MM.1S (cell line): Measurements from ENCODE around the gene CLTCL1.

Experiments
- DNase-seq: peaks from one replicate; pipeline ENCODE4 v3.0.0-alpha.2; 2015
- H2AFZ ChIP-seq: fragments of 300-600 bp; sonication (generic); 2 replicates; pipeline ENCODE4 v1.6.0; 2016; ENCODE audit warnings: antibody characterized with exemption, low read length
- H3F3A ChIP-seq: fragments of 300-600 bp; sonication (generic); 2 replicates; pipeline ENCODE4 v1.6.1; 2016; ENCODE audit warnings: mild to moderate bottlenecking, antibody characterized with exemption, low read length, moderate library complexity, mixed read lengths; ENCODE audit not compliant: insufficient read depth
- H3K27ac ChIP-seq: fragments of 300-600 bp; sonication (generic); 2 replicates; pipeline ENCODE4 v1.5.1; 2016; ENCODE audit warnings: mild to moderate bottlenecking, low read length
- H3K27me3 ChIP-seq: fragments of 300-600 bp; sonication (generic); replicated peaks from 2 replicates; pipeline ENCODE4 v1.6.0; 2016; ENCODE audit warnings: low read length; ENCODE audit not compliant: insufficient read depth
- H3K36me3 ChIP-seq: fragments of 300-600 bp; sonication (generic); replicated peaks from 2 replicates; pipeline ENCODE4 v1.6.1; 2016; ENCODE audit warnings: mild to moderate bottlenecking, low read length, mixed read lengths; ENCODE audit not compliant: insufficient read depth
- H3K4me1 ChIP-seq: fragments of 300-600 bp; sonication (generic); 2 replicates; pipeline ENCODE4 v1.6.1; 2016; ENCODE audit warnings: low read length, mixed read lengths
- H3K4me2 ChIP-seq: fragments of 300-600 bp; sonication (generic); 2 replicates; pipeline ENCODE4 v1.6.0; 2016; ENCODE audit warnings: low read depth, low read length
- H3K4me3 ChIP-seq: fragments of 300-600 bp; sonication (generic); 2 replicates; pipeline ENCODE4 v1.5.1; 2016; ENCODE audit warnings: low read length, mixed read lengths
- H3K79me2 ChIP-seq: fragments of 300-600 bp; sonication (generic); 2 replicates; pipeline ENCODE4 v1.6.1; 2016; ENCODE audit warnings: mixed run types, low read length, mixed read lengths
- H3K9ac ChIP-seq: fragments of 300-600 bp; sonication (generic); 2 replicates; pipeline ENCODE4 v1.6.1; 2016; ENCODE audit warnings: low read length, mixed read lengths
- H3K9me2 ChIP-seq: fragments of 300-600 bp; sonication (generic); replicated peaks from 2 replicates; pipeline ENCODE4 v1.6.1; 2016; ENCODE audit warnings: mild to moderate bottlenecking, low read length, mixed read lengths; ENCODE audit not compliant: insufficient read depth
- H3K9me3 ChIP-seq: fragments of 300-600 bp; sonication (generic); replicated peaks from 2 replicates; pipeline ENCODE4 v1.6.1; 2016; ENCODE audit warnings: mild to moderate bottlenecking, low read length, mixed read lengths; ENCODE audit not compliant: insufficient read depth
- H4K20me1 ChIP-seq: fragments of 300-600 bp; sonication (generic); 2 replicates; pipeline ENCODE4 v1.6.1; 2016; ENCODE audit warnings: mild to moderate bottlenecking, low read length, moderate library complexity, mixed read lengths; ENCODE audit not compliant: insufficient read depth
- EZH2 ChIP-seq: fragments of 300-600 bp; sonication (generic); optimal IDR thresholded peaks from 2 replicates; pipeline ENCODE3; 2017; ENCODE audit warnings: low read depth, mild to moderate bottlenecking, antibody characterized with exemption, low read length, mixed read lengths
- EZH2phosphoT487 ChIP-seq: fragments of 300-600 bp; sonication (generic); IDR thresholded peaks from 2 replicates; pipeline ENCODE4 v1.6.1; 2018; ENCODE audit warnings: antibody characterized with exemption, low read length
- TF ChIP-seq, protein P1 (sequence below): fragments of 300-600 bp; sonication (generic); IDR thresholded peaks from 2 replicates; pipeline ENCODE4 v1.5.1; 2016; ENCODE audit warnings: antibody characterized with exemption, low read length, mixed read lengths

The CLTCL1 gene

GRCh38 chr22:19224557-19224956 is 67.0 kb downstream of the CLTCL1 start:
- H3K79me2 ChIP-seq = no peaks in the 10 kb centered on the region
- H3K4me1 ChIP-seq = no peaks in the 10 kb centered on the region
- H3K36me3 ChIP-seq = no peaks in the 10 kb centered on the region
- no peaks in the 10 kb centered on the region for H3K9me3 ChIP-seq
- H3K4me2 ChIP-seq = no peak overlapping the region
- no peaks in the 10 kb centered on the region for H3K27me3 ChIP-seq
- H3K9ac ChIP-seq = no peak overlapping the region
- H2AFZ ChIP-seq = no peak overlapping the region
- TF ChIP-seq, protein P1, sequence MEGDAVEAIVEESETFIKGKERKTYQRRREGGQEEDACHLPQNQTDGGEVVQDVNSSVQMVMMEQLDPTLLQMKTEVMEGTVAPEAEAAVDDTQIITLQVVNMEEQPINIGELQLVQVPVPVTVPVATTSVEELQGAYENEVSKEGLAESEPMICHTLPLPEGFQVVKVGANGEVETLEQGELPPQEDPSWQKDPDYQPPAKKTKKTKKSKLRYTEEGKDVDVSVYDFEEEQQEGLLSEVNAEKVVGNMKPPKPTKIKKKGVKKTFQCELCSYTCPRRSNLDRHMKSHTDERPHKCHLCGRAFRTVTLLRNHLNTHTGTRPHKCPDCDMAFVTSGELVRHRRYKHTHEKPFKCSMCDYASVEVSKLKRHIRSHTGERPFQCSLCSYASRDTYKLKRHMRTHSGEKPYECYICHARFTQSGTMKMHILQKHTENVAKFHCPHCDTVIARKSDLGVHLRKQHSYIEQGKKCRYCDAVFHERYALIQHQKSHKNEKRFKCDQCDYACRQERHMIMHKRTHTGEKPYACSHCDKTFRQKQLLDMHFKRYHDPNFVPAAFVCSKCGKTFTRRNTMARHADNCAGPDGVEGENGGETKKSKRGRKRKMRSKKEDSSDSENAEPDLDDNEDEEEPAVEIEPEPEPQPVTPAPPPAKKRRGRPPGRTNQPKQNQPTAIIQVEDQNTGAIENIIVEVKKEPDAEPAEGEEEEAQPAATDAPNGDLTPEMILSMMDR = no peak
- TF ChIP-seq EZH2 (no peak), EZH2phosphoT487 (no peak)
- no peaks in the 10 kb centered on the region for H3F3A ChIP-seq
- no peak overlapping the region for H3K4me3 ChIP-seq
- no peaks in the 10 kb centered on the region for H3K9me2 ChIP-seq
- no peak for DNase-seq
- no peaks in the 10 kb centered on the region for H4K20me1 ChIP-seq
- no peak overlapping the region for H3K27ac ChIP-seq

DNA sequence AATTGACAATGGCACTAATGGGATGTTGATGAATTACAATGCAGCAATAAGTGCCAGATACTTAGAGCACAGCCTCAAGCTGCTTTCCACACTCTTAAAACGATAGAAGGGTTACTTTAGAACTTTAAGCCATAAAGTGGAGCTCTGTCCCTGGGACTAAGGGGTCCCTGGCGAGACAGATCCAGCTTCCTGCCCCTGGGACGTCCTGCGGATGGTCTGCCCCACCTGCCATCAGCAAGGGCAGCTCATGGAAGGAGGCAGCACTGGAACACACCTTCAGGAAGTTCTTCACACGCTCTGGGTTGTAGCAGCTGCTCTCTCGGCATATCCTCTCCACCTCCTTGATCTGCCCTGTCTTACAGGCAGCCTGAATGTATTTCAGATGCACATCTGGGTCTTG is 67.9 kb downstream of the CLTCL1 start:
- no peak for DNase-seq
- Histone ChIP-seq H3K4me2 (no peak overlapping the region), H3K27ac (no peak overlapping the region), H3K27me3 (no peaks in the 10 kb centered on the region), H3K9me2 (no peaks in the 10 kb centered on the region), H4K20me1 (no peaks in the 10 kb centered on the region), H3F3A (no peaks in the 10 kb centered on the region), H3K36me3 (no peaks in the 10 kb centered on the region), H3K9ac (no peak overlapping the region), H3K9me3 (no peaks in the 10 kb centered on the region), H3K4me1 (no peaks in the 10 kb centered on the region), H3K79me2 (no peaks in the 10 kb centered on the region), H2AFZ (no peak overlapping the region), H3K4me3 (no peak overlapping the region)
- TF ChIP-seq, protein P1 = no peak
- TF ChIP-seq EZH2 (no peak), EZH2phosphoT487 (no peak)

GRCh38 chr22:19223110-19223509 is 68.4 kb downstream of the CLTCL1 start:
- Histone ChIP-seq H3K4me1 (no peaks in the 10 kb centered on the region), H2AFZ (no peak overlapping the region; the same call in 1 of the 2 replicates), H3K4me3 (no peak overlapping the region), H3K4me2 (no peak overlapping the region), H3K9ac (no peak overlapping the region), H3F3A (no peaks in the 10 kb centered on the region), H3K36me3 (no peaks in the 10 kb centered on the region), H3K79me2 (no peaks in the 10 kb centered on the region), H3K27me3 (no peaks in the 10 kb centered on the region), H3K9me3 (no peaks in the 10 kb centered on the region), H3K27ac (no peak overlapping the region), H4K20me1 (no peaks in the 10 kb centered on the region), H3K9me2 (no peaks in the 10 kb centered on the region)
- TF ChIP-seq, protein P1 = no peak
- TF ChIP-seq EZH2phosphoT487 (no peak), EZH2 (no peak)
- no peak for DNase-seq
